Stimulated activated naive CD4-positive, alpha-beta T cell treated with Interleukin-2 at 50 U/mL for 16 hours (primary cell): ENCODE results near the gene AFAP1L2.

Experiments
- DNase-seq: peaks from one replicate; lab custom pipeline; 2025; lab: John Stamatoyannopoulos, UW

Gene AFAP1L2

DNA sequence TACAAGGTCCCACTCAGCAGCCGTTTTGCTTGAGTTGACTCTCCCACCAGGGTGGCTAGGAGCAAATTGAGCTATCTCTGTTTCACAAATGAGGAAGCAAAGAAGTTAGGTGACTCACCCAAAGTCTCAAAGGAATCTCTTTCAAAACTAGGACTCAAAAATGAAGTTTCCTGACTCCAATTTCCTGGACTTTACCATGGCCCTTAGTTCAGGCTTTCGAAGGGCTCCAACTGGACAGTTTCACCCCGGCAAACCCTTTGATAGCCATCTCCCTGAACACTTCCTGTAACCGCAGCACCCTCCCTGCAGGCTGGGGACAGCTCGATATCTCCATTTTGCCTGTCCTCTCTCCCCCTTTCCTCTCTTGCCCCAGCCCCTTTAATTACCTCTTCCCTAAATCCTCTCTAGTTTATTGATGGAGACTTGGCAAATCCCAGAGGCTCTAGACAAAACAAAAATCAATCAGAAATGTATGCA, 4.7 kb upstream of the AFAP1L2 start:
- DNase-seq = no peak

DNA sequence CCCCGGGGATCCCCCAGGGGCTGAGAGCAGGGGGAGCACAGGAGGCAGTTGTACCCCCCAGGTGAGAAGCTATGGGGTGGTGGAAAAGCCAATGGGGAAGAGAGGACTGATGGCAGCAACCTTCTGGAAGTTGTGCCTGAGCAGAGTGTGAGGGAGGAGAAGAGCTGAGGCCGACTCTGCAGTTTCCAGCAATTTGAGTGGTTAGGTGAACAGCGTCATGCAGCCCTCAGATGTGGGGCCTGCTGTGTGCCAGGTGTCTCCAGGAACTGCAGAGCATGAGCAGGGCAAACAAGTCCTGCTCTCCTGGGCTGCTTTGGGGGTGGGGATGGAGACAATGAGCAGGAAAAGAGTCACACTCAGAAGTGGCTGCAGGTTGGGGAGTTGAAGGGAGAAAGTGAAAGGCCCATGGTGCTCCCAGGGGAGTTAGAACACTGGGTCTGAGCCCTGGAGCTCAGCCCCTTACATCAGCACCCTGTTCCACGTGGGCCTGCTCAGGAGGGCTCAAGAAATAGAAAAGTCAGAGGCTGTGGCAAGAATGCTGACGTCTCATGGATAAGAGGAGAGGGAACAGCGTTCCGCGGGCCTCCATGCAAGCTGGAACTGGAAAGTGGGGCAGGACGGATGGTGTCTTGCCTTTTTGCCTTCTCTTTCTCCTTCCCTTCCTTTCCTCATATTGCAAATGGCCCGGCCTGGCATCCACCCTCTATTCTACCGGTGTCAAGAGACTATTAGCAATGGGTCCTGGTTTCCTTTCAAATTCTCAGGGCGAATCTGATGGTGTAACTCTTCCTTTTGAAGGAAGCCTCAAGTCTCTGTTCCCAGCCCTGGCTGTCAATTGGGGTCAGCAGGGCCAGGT, 4.0 kb upstream of the AFAP1L2 start:
- no peak for DNase-seq

DNA sequence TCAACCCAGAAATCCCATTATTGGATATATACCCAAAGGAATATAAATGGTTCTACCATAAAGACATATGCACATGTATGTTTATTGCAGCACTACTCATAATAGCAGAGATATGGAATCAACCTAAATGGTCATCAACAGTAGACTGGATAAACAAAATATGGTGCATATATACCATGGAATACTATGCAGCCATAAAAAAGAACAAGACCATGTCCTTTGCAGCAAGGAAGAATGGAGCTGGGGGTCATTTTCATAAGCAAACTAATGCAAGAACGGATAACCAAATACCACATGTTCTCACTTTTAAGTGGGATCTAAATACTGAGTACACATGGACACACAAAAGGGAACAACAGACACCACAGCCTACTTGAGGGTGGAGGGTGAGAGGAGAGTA, 2.2 kb upstream of the AFAP1L2 start:
- no peak for DNase-seq

DNA sequence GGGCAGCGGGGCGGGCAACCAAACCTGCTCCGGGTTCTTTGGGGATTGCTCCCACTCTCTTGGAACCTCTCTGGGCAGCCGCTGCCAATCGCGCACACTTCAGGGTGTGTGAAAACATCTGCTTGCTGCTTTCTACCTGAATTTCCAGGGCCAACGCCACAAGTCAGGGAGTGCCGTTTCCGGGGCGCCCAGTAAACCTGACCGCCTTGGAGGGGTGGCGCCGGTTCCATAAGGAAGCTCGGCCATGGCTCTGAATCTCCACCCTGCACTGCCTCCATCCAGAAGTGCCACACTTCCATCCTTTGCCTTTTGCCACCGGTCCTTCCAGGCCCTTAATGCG, 679 bp upstream of the AFAP1L2 start:
- no peak for DNase-seq

DNA sequence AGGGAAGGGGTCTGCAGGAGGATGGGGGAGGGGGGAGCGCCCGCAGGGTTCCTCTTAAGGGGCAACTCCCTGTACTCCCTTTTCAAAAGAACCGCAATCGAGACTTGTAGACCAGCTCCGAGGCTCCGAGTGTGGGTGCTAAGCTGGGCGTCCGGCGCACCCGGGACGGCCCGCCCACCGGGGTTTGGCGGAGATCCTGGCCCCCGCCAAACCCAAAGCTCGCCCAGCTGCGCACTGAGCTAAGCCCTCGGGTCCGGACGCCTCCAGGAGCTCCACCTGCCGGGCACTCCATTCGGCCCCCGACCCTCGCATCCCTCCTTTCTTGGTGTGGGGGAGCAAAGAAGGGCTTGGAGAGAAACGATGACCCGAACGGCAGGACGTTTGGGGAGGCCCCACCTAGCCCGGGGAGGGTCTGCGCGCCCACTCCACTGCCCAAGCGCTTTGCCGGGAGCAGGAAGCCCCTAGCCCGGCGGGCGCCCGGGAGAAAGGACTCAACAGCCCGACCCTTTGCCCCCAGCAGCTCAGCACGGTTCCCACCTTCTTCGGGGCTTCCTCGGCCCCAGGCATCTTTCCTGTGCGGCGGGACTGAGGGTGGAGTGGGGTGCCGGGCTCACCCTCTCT, 651 bp downstream of the AFAP1L2 start:
- DNase-seq = no peak

DNA sequence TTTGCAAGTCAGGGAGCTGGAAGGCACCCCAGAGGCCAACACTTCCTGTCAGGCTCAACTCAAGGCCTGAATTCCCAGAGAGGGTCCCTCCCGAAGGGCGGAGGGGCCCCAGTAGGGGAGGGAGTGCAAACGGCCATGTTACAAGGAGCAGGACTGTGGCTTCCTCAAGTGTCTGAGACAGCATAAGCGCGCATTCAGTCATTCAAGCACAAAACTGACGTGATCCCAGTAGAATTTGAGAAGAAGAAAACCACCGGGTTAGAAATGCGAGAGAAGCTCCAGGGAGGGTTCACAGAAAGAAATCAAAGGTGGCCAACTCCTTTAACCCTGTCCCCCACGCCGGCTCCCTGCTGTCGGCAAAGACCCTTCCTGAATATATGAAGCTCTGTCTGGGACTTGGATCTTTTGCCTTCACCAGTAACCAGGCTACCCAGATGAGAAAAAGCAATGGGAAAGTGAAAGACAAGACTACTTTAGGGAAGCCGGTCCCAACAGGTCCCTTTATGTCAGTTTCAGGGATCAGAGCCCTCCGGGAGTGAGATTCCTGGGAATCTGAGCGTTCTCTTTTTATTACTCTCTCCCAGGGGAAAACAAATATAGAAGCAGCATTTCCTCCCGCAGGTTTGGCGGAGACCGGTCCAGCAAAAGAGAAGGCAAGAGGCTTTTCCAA, 1.3 kb downstream of the AFAP1L2 start:
- no peak for DNase-seq

DNA sequence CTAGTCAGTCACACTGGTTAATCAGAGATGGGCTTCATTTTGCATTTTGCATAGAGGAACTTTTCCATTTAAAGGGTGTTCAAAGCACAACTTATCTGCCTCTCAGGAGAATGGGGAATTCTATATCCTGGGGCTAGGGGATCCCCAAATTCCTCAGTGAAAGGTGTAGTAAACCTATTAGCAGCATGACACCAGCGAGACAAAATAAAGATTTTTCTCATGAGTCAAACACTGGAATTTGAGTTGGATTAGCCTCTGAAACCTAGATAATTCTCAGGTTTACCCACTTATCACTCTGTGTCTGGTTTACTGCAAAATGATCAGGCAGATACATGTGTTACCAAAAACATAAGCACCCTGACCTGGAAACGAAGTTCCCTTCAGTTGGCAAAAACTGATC, 2.1 kb downstream of the AFAP1L2 start:
- DNase-seq = no peak

DNA sequence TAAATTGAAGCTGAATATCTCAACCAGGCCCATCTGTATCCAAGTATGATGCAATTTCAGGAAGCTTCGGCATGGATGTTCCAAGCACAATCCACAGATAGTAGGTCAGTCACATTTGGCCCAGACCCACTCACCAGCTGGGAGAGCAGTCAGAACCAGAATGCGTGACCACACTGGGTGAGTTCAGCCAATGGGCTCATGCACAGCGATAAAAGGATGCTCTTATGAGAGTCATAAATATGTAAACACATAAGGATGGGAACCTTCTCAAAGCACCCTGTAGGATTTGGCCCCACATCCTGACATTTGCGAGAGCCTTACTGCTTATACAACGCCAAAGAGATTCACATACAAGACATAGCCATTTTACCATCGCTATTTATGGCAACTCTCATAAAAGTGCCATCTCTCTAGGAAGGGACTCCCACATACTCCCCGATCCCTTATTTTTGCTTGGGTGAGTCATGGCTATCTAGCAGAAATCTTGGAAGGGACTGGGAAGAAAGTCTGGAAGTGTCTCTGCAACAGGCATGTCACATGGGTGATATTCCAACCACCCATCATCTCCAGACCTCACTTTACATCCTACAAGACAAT, 3.0 kb downstream of the AFAP1L2 start:
- DNase-seq = no peak

DNA sequence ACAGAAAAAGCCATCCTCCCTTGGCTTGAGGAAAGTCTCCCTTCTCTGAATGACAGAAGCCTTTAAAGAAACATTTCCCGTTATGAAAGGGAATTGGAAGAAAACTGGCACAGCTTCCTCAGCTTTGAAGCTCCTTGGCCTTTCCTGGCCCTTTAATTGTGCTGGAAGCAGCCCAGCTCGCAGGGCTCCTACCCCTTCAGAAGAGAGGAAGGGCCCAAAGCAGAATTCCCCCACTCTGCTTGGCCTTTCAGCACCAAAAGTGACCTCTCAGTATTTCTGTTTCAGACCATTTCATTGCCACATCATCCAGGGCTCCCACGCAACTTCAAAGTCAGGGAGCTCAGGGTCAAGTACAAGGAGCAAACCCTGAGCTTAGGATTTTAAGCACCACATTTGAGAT, 4.2 kb downstream of the AFAP1L2 start:
- DNase-seq = no peak

DNA sequence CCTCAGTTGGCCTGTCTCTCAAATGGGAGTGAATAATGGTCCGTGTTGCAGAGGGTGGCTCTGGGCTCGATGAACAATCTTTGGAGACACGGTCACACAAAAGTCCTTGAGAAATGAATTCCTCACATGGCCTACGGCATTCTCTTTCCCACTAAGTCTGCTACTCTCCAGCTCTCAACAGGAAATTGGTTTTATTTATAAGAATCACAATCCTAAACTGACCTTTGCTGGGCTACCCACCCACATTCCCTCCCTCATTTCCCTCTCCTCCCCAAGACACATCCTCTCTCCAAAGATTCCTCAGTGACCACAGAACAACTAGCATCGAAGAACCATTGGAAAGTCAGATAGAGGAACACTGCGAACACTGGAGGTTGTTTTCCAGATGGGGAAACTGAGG, 4.7 kb downstream of the AFAP1L2 start:
- no peak for DNase-seq

DNA sequence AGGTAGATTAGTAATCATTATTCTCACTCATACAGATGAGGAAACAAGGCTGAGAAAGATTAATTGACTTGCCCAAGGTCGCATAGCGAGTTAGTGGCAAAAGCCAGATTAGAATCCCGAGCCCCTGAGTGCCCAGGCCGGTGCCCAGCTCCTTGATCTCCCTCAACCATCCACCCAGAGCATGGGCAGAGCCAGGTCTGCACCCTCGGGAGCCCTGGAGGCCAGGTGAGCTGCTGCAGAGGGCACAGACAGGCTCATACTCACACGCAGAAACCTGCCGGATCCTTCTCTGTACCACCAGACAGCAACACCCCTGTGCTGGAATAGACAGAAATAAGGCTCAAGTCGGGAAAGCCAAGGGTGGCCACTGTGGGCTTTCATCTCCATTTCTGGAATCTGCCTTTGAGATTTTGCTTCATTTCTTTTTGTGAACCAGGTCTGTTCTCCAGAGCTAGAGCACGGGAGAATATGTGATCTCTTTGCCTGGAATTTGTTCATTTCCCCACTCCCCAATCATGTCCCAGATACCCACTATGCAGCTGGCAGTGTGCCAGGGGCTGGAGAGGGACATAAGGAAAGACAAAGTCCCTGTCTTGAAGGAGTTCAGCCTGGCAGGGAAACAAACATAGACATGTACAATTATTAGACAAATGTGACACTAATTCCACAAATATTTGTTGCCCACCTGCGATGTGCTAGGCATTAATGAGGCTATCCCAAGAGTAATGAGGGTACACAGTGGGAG, 5.5 kb downstream of the AFAP1L2 start:
- no peak for DNase-seq

DNA sequence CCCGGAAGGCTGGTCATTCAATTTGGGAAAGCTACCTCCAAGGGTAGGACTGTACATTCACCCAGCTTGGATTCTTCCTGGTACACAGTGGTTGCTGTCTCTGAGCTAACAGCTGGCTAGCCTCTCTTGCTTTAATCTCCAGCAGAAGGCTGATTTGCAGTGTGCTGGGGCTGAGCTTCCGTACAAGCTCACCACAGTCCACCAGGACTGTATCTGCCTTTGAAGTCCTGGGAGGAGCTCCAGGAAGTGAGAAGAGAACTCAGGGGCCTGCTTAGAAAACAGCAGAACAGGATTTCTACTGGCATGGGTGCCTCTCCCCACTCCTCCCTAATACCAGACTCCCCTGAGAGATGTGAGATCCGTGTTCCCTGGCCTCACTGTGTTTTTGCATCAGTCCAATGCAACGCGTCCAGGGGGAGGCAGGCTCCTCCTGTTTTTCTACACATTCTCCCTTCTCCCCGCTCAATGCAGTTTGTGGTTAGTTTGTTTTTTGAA, 6.6 kb downstream of the AFAP1L2 start:
- no peak for DNase-seq

DNA sequence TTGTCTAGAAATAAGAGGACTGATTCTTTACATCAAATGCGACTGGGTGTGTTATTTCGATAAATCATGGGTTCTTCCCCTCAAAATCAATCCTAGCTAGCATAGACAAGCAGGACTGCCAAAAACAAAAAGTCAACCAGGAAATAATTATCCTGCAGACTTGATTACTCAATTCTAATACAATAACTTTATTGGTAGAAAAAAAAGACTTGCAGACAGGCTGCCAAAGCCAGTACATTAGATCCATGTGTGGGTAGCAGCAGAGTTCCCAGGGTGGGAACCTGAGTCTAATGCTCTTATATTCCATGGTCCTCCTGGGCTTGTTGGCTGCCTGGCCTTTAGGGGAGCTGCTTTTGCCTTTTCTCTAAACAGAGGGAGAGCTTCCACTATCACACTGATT, 7.8 kb downstream of the AFAP1L2 start:
- DNase-seq = no peak

DNA sequence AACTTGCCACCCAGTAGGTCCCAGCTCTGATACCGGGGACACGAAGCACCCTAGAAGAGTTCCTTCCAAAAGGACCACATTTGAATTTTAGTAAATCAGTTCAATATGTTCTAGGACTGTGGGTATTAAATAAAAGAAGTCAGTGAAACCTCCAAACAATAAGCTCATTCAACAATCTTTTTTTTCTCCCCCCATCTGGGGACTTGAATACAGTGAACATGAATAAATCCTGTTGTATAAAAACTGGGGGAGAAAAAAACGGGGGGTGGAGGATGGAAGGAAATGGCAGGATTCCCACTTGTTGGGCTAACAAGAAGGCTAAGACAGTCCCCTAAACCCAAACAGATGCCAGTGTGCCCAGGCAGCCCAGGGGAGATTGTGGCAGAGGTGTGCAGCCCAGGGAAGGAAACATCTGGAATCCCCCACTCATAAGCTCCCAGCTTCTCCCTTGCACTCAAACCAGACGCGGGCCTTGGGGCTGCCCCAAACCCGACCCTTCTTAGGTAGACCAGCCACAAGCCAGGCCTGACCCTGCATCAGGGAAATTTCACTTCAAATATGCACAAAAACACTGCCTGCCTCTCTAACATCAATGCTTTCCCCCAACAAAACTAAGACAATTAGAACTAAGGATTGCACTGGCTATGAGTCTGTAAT, 8.8 kb downstream of the AFAP1L2 start:
- no peak for DNase-seq

DNA sequence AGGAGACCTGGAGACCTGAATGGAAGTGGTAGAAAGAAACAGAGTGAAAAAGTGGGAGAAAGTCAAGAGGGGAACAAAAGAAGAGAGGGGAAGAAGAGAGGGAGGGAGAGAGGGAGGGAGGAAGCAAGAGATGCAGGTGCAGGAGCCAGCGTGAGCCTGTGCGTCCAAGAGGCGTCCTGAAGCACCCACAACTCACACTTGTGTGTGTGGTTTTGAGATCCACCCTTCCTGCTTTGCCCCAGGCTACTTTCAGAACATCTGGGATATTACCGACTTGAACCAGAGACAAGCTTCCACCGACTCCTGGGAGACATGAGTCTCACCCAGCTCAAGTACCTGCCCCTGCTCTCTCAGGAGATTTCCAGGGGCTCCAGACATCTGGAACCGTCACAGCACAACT, 9.8 kb downstream of the AFAP1L2 start:
- DNase-seq = no peak

DNA sequence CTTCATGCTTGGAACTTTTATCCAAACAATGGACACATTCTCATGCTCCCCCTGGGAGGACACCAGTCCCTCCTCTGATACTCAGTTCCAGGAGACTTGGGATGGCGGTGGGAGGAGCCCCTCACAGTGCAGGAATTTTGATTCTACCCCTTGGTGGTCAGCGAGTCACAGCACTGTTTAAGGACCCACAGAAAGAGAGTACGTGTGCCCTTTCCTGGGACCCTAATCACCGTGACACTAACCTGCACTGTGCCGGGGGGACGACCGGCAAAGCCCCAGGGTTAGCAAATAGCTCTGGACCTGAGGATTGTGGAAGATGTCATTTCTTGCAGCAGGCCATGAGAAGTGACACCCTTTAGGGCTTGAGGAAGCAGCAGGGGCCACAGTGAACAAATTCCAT, 10.4 kb downstream of the AFAP1L2 start:
- no peak for DNase-seq

DNA sequence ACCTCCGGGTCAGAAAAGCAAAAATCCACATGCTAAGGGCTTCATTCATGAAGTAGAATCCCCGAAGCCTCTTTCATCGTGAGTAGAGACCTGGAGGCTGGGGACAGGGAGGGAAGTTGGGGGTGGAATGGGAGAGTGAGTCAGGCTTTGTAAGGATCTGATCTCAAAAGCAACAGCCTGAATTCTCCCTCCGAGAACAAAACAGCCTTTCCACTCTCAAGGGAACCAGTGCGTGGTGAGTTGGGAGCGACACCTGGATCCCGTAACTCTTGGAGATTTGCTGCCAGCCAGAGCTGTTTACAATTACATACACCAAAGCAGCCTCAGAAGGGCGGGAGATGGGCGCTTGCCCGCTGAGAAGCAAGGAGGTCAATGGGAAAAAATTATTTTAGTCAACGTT, 10.8 kb downstream of the AFAP1L2 start:
- no peak for DNase-seq

DNA sequence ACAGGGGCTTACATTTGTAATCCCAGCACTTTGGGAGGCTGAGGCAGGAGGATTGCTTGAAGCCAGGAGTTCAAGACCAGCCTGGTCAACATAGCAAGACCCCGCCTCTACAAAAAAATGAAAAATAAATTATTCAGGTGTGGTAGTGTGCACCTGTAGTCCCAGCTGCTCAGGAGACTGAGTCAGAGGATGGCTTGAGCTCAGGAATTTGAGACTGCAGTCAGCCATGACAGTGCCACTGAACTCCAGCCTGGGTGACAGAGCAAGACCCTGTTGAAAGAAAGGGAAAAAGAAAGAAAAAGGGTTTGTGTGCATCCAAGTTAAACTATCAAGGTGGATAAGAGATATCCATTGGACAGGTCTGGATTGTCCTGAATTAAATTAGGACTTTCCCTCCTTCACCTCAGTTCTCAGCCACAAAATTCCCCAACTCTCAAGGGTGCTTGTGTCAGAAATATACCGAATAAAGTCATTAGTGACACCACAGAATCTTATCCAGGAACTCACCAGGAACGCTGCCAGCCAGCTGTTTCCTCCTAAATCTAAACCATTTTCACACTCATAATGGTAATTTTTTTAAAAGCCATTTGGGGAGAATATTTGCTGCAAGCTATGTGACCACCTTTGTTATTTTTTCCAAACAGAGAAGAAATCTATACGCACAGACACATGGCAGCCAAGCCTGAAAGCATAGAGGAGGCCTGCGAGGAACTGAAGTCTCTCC, 12.0 kb downstream of the AFAP1L2 start:
- no peak for DNase-seq

DNA sequence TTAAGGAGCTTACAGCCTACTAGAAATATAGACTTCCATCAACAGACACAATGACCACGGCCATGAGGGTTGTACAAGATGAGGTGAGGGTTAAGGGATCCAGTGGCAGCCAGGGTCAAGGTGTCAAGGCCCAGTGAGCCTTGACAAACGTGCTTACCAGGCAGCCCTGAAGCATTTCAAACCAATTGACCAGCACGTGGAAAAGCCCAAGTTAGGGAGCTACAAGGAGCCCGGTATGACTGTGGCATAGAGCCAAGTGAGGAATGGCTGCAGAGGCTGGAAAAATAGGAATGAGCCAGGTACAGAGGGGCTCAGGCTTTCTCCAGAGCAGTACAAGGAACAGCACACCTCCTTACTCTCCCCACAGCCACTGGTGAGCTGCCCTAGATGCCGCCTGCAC, 12.7 kb downstream of the AFAP1L2 start:
- DNase-seq = no peak

DNA sequence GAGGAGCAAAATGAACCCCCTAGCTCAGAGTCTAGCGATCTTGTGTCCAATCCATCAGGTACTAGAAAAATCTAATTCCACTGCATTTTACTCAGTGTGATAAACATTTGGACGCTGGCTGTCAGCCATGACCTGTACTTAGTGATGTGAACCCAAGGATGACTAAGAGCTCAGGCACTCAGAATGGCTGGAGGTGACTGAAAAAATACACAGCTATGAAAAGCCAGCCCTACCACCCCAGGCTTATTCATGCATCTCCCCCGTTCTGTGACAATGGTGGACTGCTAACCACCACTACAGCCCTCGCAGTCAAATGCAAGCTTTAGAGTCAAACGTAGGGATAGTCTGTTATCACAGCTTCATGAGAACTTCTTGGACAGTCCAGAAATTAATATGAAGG, 14.9 kb downstream of the AFAP1L2 start:
- no peak for DNase-seq

DNA sequence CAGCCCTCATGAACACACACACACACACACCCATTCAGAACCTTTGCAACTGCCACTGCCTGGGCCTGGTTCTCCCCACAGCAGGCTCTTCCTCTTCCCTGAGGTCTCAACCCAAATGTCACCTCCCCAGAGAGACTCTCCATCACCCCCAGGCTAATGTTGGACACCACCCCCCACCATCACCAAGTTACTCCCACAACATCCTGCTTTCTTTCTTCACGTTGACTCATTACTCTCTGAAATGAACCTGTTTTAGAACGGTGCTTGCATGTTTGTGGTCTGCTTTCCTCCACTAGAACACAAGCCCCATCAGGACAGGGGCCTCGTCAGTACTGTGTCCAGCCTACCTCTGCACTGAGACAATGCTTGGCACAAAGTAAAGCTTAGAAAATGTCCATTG, 16.0 kb downstream of the AFAP1L2 start:
- DNase-seq = no peak
